Right lobe of liver (tissue), 6 donors: ENCODE results near the gene CYB5R3. TPM values are rescaled to one million over a fixed set of nuclear protein-coding genes. Genes with fewer than 3 reads are reported as not detected.
A peak's percentile ranks its signal among the peaks of the same experiment; 100 is the strongest.
"Not testable (repeated sequence)": the region's sequence is repeated elsewhere in the genome, so short reads cannot be mapped to it uniquely, and the experiment has no call there.

ENCODE experiments used
- ATAC-seq, 4 donors: fragments of 200-7000 bp; cut with Tn5 transposase; one replicate each; pipeline ENCODE4 v1.9.1; 2020; ENCODE audit warnings: mild to moderate bottlenecking in 4 of 4, moderate library complexity in 4 of 4
- DNase-seq, 3 donors: peaks; one replicate each; pipeline ENCODE4 v3.0.0-alpha.2; 2020
- H3K27ac ChIP-seq, 3 donors: fragments of 200-600 bp; one replicate each; pipeline ENCODE4 v1.8.0; 2022
- H3K27me3 ChIP-seq, 2 donors: fragments of 200-600 bp; one replicate each; pipeline ENCODE4 v1.8.0; 2022
- H3K36me3 ChIP-seq, 4 donors: fragments of 200-600 bp; sonication (generic) in 1 of 4; one replicate each; pipeline versions ENCODE4 v1.5.1 to v1.8.0; 2017 to 2022; ENCODE audit warnings: control low read depth in 1 of 4
- H3K4me1 ChIP-seq, 4 donors: fragments of 200-600 bp; sonication (generic) in 1 of 4; one replicate each; pipeline versions ENCODE4 v1.5.1 to v1.8.0; 2017 to 2022; ENCODE audit warnings: control low read depth in 1 of 4
- H3K4me3 ChIP-seq, 3 donors: fragments of 200-600 bp; one replicate each; pipeline ENCODE4 v1.8.0; 2022
- H3K9me3 ChIP-seq, 4 donors: fragments of 200-600 bp; sonication (generic) in 1 of 4; one replicate each; pipeline versions ENCODE4 v1.5.1 to v1.8.0; 2017 to 2022; ENCODE audit warnings: control low read depth in 1 of 4
- CTCF ChIP-seq, 4 donors: fragments of 200-600 bp in 3 of 4; fragments of 450-650 bp in 1 of 4; IDR thresholded peaks; one replicate each; pipeline versions ENCODE4 v1.5.1 to v1.8.0; 2016 to 2022; ENCODE audit warnings: antibody characterized with exemption in 4 of 4, mild to moderate bottlenecking in 2 of 4
- POLR2A ChIP-seq: fragments of 450-650 bp; IDR thresholded peaks from one replicate; pipeline ENCODE4 v1.6.1; 2017; ENCODE audit warnings: antibody characterized with exemption, mild to moderate bottlenecking
- WGBS: methylation state at CpG from one replicate; pipeline ENCODE4 v1.1.6; 2018; ENCODE audit warnings: low coverage, low lambda C conversion rate; ENCODE audit not compliant: insufficient coverage; ENCODE audit errors: missing lambda C conversion rate; 5-methylcytosine and 5-hydroxymethylcytosine counted together
- intact Hi-C, 2 donors: fragments of 100-400 bp; cut with DNase I; formaldehyde crosslinking; loops; one replicate each; pipeline versions ENCODE4 v1.11.2 to v1.14.1; 2022
- total RNA-seq, 6 experiments: library from RNA; depleted of rRNA in 2 of 6; stranded (reverse); fragments of >200 nt in 2 of 6; fragmentation: NEBNext Ultra II Directional in 3 of 6; extraction: Animal tissue kit (Norgen Biotek cat#: 25700) in 3 of 6; gene quantifications; one replicate each; pipeline versions ENCODE4 v1.1.0 to v1.2.4, GENCODE V29; 2016 to 2023
- donor health status: DM: no; HTN: yes; CAD: no.
- donor health status: DM: no; HTN: no; CAD: no.
- donor health status: DM: no; HTN: no; CAD: no.
- donor health status: DM: no; HTN: yes; CAD: no.
- donor health status: DM: no; HTN: yes; CAD: no.

CYB5R3 gene
- total RNA-seq, 6 experiments from 2014 or later, result 146 to 211 (median 170) TPM

GRCh38 chr22:42582987-42583386 lies 66.2 kb downstream of the CYB5R3 start:
- no peaks in the 10 kb centered on the region for H3K4me1 ChIP-seq
- 100% methylated on average over 1 of the region's 1 CpG for WGBS
- ATAC-seq, result no peak
- intact Hi-C loops, result no loop called here
- TF ChIP-seq POLR2A (no peak), CTCF (IDR thresholded peaks at IDR 0.05) (no peak)
- DNase-seq, result no peak
- H3K4me3 ChIP-seq, result no peak overlapping the region
- H3K9me3 ChIP-seq, result no peaks in the 10 kb centered on the region
- H3K27ac ChIP-seq, result no peak overlapping the region
- no peaks in the 10 kb centered on the region for H3K27me3 ChIP-seq
- H3K36me3 ChIP-seq, result peaks cover 0 to 47% (median 18%) of the 10 kb centered on the region in 4 donors

- H3K36me3 ChIP-seq, result peaks cover 0 to 41% (median 12%) of the 10 kb centered on the region in 4 donors
- H3K4me1 ChIP-seq, result no peaks in the 10 kb centered on the region
- no peak overlapping the region for H3K27ac ChIP-seq
- TF ChIP-seq POLR2A (peak; percentile 53), CTCF (IDR thresholded peaks at IDR 0.05) (no peak)
- ATAC-seq (peak; percentile 87 to 95 (median 90)), DNase-seq (peak; percentile 76 to 83 (median 77))
- WGBS, result 18% methylated on average over 19 of the region's 64 CpGs
- H3K9me3 ChIP-seq, result no peaks in the 10 kb centered on the region
- intact Hi-C loops, result no loop called here
- H3K4me3 ChIP-seq, result peak overlapping the region; percentile 69 to 84 (median 76)
- no peaks in the 10 kb centered on the region for H3K27me3 ChIP-seq
Measured at GRCh38 chr22:42581762-42582716, 67.2 kb downstream of the CYB5R3 start.

GRCh38 chr22:42581194-42581761 lies 67.9 kb downstream of the CYB5R3 start:
- H3K27me3 ChIP-seq, H3K27ac ChIP-seq, DNase-seq, H3K4me1 ChIP-seq, intact Hi-C loops, H3K9me3 ChIP-seq: not testable (repeated sequence)
- Histone ChIP-seq H3K4me3 (peak overlapping the region; percentile 69 to 84 (median 76)), H3K36me3 (peaks cover 0 to 34% (median 9%) of the 10 kb centered on the region in 4 donors)
- ATAC-seq, result peak in 3 of 4 donors; percentile 25 to 46 (median 35)
- 2% methylated on average over 8 of the region's 22 CpGs for WGBS

- H3K27ac ChIP-seq, H3K4me3 ChIP-seq, ATAC-seq, DNase-seq, intact Hi-C loops, H3K4me1 ChIP-seq, H3K27me3 ChIP-seq, H3K9me3 ChIP-seq: not testable (repeated sequence)
- 77% methylated on average over 2 of the region's 4 CpGs for WGBS
- peaks cover 0 to 21% (median under 1%) of the 10 kb centered on the region in 4 donors for H3K36me3 ChIP-seq
Measured at GRCh38 chr22:42580040-42580439, 69.2 kb downstream of the CYB5R3 start.

- no peaks in the 10 kb centered on the region for H3K4me1 ChIP-seq
- H3K9me3 ChIP-seq, result no peaks in the 10 kb centered on the region
- no peak overlapping the region for H3K27ac ChIP-seq
- 54% methylated on average over 6 of the region's 15 CpGs for WGBS
- H3K36me3 ChIP-seq, result peaks cover 0 to 16% (median 0%) of the 10 kb centered on the region in 4 donors
- intact Hi-C loops, result no loop called here
- H3K4me3 ChIP-seq, result no peak overlapping the region
- no peaks in the 10 kb centered on the region for H3K27me3 ChIP-seq
- TF ChIP-seq POLR2A (no peak), CTCF (IDR thresholded peaks at IDR 0.05) (no peak)
- ATAC-seq, result no peak
- no peak for DNase-seq
Measured at GRCh38 chr22:42577623-42578240, 71.5 kb downstream of the CYB5R3 start.

- H3K36me3 ChIP-seq, result peaks cover 0 to 16% (median 2%) of the 10 kb centered on the region in 4 donors
- H3K27ac ChIP-seq, intact Hi-C loops, H3K27me3 ChIP-seq, H3K4me1 ChIP-seq, H3K9me3 ChIP-seq, ATAC-seq, H3K4me3 ChIP-seq, DNase-seq: not testable (repeated sequence)
- WGBS, result 100% methylated on average over 1 of the region's 9 CpGs
Measured at GRCh38 chr22:42577141-42577540, 72.1 kb downstream of the CYB5R3 start.

GRCh38 chr22:42575996-42576574 lies 73.1 kb downstream of the CYB5R3 start:
- H3K27ac ChIP-seq, H3K4me3 ChIP-seq, intact Hi-C loops, ATAC-seq, H3K4me1 ChIP-seq, H3K9me3 ChIP-seq, DNase-seq, H3K27me3 ChIP-seq: not testable (repeated sequence)
- peaks cover 0 to 16% (median 3%) of the 10 kb centered on the region in 4 donors for H3K36me3 ChIP-seq
- no CpG with 5 or more reads among the region's 30 CpGs for WGBS

- H3K9me3 ChIP-seq, DNase-seq, H3K27ac ChIP-seq, H3K4me1 ChIP-seq, H3K27me3 ChIP-seq, H3K4me3 ChIP-seq, ATAC-seq, intact Hi-C loops: not testable (repeated sequence)
- peaks cover 0 to 16% (median 3%) of the 10 kb centered on the region in 4 donors for H3K36me3 ChIP-seq
- WGBS, result no CpG with 5 or more reads among the region's 21 CpGs
Measured at GRCh38 chr22:42574468-42574867, 74.7 kb downstream of the CYB5R3 start.
